ENCODE measurements around the gene AFF1.

DNA sequence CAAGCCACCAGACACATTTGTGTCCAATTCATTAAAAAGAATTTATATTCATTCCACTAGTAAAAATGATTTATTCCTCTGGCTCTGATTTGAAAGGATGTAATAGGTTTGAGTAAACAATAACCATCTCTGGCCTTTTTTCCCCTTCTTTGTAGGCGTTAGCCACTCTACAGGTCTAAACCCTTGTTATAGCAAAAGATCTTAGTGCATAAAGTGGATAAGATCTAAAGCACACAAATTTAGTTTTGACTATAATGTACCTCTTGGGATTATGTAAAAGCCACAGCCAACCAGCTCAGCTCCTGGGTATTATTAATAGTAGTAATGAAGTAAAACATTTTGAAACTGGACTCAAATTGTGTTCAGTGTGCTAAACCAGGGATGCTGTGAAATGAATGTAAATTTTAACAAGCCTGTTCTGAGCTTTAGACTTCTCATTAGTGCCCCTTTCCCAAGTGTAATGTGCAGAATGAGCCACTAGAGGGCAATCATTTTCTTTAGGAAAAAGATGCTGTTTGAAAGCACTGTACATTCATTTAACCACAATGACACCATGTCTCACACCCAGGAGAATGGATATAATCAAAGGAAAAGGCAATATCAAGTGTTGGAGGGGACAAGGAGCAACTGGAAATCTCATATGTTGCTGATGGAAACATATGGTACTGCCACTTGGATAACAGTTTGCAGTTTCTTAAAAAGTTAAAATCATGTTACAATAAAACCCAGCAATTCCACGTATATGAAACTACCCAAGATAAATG, 215.9 kb downstream of the AFF1 start:
- TF ChIP-seq, protein P1, sequence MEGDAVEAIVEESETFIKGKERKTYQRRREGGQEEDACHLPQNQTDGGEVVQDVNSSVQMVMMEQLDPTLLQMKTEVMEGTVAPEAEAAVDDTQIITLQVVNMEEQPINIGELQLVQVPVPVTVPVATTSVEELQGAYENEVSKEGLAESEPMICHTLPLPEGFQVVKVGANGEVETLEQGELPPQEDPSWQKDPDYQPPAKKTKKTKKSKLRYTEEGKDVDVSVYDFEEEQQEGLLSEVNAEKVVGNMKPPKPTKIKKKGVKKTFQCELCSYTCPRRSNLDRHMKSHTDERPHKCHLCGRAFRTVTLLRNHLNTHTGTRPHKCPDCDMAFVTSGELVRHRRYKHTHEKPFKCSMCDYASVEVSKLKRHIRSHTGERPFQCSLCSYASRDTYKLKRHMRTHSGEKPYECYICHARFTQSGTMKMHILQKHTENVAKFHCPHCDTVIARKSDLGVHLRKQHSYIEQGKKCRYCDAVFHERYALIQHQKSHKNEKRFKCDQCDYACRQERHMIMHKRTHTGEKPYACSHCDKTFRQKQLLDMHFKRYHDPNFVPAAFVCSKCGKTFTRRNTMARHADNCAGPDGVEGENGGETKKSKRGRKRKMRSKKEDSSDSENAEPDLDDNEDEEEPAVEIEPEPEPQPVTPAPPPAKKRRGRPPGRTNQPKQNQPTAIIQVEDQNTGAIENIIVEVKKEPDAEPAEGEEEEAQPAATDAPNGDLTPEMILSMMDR (IDR thresholded peaks at IDR 0.05), result peak; percentile 86 to 92 (median 90)
- TF ChIP-seq POLR2A (IDR thresholded peaks at IDR 0.05) (no peak), POLR2AphosphoS5 (IDR thresholded peaks at IDR 0.05) (peak; percentile 2)

Data from gastroesophageal sphincter (tissue), 3 donors.